Liver (tissue), 9 donors: ENCODE results near the gene TMEM183A. TPM values are rescaled to one million over a fixed set of nuclear protein-coding genes. Genes with fewer than 3 reads are reported as not detected.

Source experiments
- DNase-seq: peaks from one replicate; pipeline ENCODE4 v3.0.0-alpha.2; 2017; ENCODE audit warnings: low spot score
- H3K27ac ChIP-seq, 2 donors: one replicate each; pipeline ENCODE4 v1.7.0; 2013; ENCODE audit warnings: inconsistent platforms in 2 of 2, low read length in 2 of 2, control low read depth in 1 of 2, low read depth in 1 of 2, mild to moderate bottlenecking in 1 of 2
- H3K27me3 ChIP-seq, 4 donors: one replicate each; pipeline versions ENCODE4 v1.6.1 to v1.7.0; 2013; ENCODE audit warnings: low read length in 3 of 4, inconsistent platforms in 1 of 4, mild to moderate bottlenecking in 1 of 4, moderate library complexity in 1 of 4; ENCODE audit not compliant: control insufficient read depth in 4 of 4, insufficient read depth in 4 of 4
- H3K36me3 ChIP-seq, 4 donors: one replicate each; pipeline versions ENCODE4 v1.6.1 to v1.7.0; 2013; ENCODE audit warnings: low read length in 3 of 4, mild to moderate bottlenecking in 3 of 4, low read depth in 1 of 4, moderate library complexity in 1 of 4; ENCODE audit not compliant: control insufficient read depth in 4 of 4, insufficient read depth in 3 of 4
- H3K4me1 ChIP-seq, 4 donors: one replicate each; pipeline versions ENCODE4 v1.6.1 to v1.7.0; 2013; ENCODE audit warnings: low read length in 3 of 4, mild to moderate bottlenecking in 3 of 4, moderate library complexity in 1 of 4; ENCODE audit not compliant: control insufficient read depth in 4 of 4, insufficient read depth in 4 of 4
- H3K4me3 ChIP-seq, 3 donors: one replicate each; pipeline versions ENCODE4 v1.6.1 to v1.7.0; 2013; ENCODE audit warnings: low read length in 3 of 3, control low read depth in 1 of 3, low read depth in 1 of 3, mild to moderate bottlenecking in 1 of 3
- H3K9ac ChIP-seq, 2 donors: one replicate each; pipeline ENCODE4 v1.7.0; 2013; ENCODE audit warnings: low read length in 2 of 2, mild to moderate bottlenecking in 2 of 2, moderate library complexity in 2 of 2, control low read depth in 1 of 2, low read depth in 1 of 2
- H3K9me3 ChIP-seq, 4 donors: one replicate each; pipeline versions ENCODE4 v1.6.1 to v1.7.0; 2013; ENCODE audit warnings: low read length in 3 of 4; ENCODE audit not compliant: control insufficient read depth in 4 of 4
- EGR1 ChIP-seq, 2 donors: IDR thresholded peaks; 2 replicates each; pipeline ENCODE4 v1.6.1; 2016 to 2018; ENCODE audit warnings: antibody characterized with exemption in 2 of 2, low read depth in 2 of 2
- FOXA1 ChIP-seq: IDR thresholded peaks from 2 replicates; pipeline ENCODE4 v1.6.1; 2016; ENCODE audit warnings: antibody characterized with exemption
- FOXA2 ChIP-seq: IDR thresholded peaks from 2 replicates; pipeline ENCODE4 v1.6.1; 2016; ENCODE audit warnings: antibody characterized with exemption
- GABPA ChIP-seq, 2 donors: IDR thresholded peaks in 1 of 2; conservative IDR thresholded peaks in 1 of 2; 2 replicates each; pipeline ENCODE4 v1.6.1; 2016; ENCODE audit warnings: antibody characterized with exemption in 2 of 2, mild to moderate bottlenecking in 1 of 2, moderate library complexity in 1 of 2
- HNF4A ChIP-seq, 2 donors: conservative IDR thresholded peaks; 2 replicates each; pipeline ENCODE4 v1.6.1; 2016; ENCODE audit warnings: antibody characterized with exemption in 2 of 2, mild to moderate bottlenecking in 2 of 2
- HNF4G ChIP-seq: IDR thresholded peaks from 2 replicates; pipeline ENCODE4 v1.6.1; 2016; ENCODE audit warnings: antibody characterized with exemption
- JUND ChIP-seq, 2 donors: IDR thresholded peaks; 2 replicates each; pipeline ENCODE4 v1.6.1; 2016; ENCODE audit warnings: antibody characterized with exemption in 2 of 2
- MAX ChIP-seq: IDR thresholded peaks from 2 replicates; pipeline ENCODE4 v1.6.1; 2016; ENCODE audit warnings: antibody characterized with exemption
- NR2F2 ChIP-seq: IDR thresholded peaks from 2 replicates; pipeline ENCODE4 v1.6.1; 2016; ENCODE audit warnings: antibody characterized with exemption
- RAD21 ChIP-seq, 2 donors: IDR thresholded peaks; 2 replicates each; pipeline ENCODE4 v1.6.1; 2016; ENCODE audit warnings: antibody characterized with exemption in 2 of 2, mild to moderate bottlenecking in 2 of 2
- REST ChIP-seq: IDR thresholded peaks from 2 replicates; pipeline ENCODE4 v1.6.1; 2016; ENCODE audit warnings: antibody characterized with exemption, mild to moderate bottlenecking
- RXRA ChIP-seq, 2 donors: IDR thresholded peaks; 2 replicates each; pipeline ENCODE4 v1.6.1; 2017 to 2018; ENCODE audit warnings: antibody characterized with exemption in 2 of 2, mild to moderate bottlenecking in 1 of 2
- SP1 ChIP-seq: IDR thresholded peaks from 2 replicates; pipeline ENCODE4 v1.6.1; 2018; ENCODE audit warnings: antibody characterized with exemption, mild to moderate bottlenecking
- TAF1 ChIP-seq: conservative IDR thresholded peaks from 2 replicates; pipeline ENCODE4 v1.6.1; 2016; ENCODE audit warnings: antibody characterized with exemption, mild to moderate bottlenecking
- YY1 ChIP-seq: IDR thresholded peaks from 2 replicates; pipeline ENCODE4 v1.6.1; 2016; ENCODE audit warnings: antibody characterized with exemption, mild to moderate bottlenecking
- WGBS: extraction: QIAGEN DNeasy Blood & Tissue Kit; methylation state at CpG from one replicate; pipeline ENCODE4 v1.1.7; 2013; 5-methylcytosine and 5-hydroxymethylcytosine counted together
- polyA plus RNA-seq, 2 donors: library from polyadenylated mRNA; stranded (reverse) in 1 of 2; unstranded in 1 of 2; fragments of 200-250 nt in 1 of 2; fragments of >200 nt in 1 of 2; fragmentation: Nextera tagmentation in 1 of 2; extraction: Ambion mirVana in 1 of 2; gene quantifications; one replicate each; pipeline versions ENCODE4 v1.2.1 to v1.2.3, GENCODE V29; 2013 to 2015
- total RNA-seq, 2 donors: library from RNA; depleted of rRNA; stranded (reverse); fragments of >200 nt; gene quantifications; one replicate each; pipeline ENCODE4 v1.2.3, GENCODE V29; 2014
- TF ChIP-seq, protein P1 (sequence below): fragments of 150-350 bp; IDR thresholded peaks from 2 replicates; pipeline ENCODE4 v1.5.1; 2017; ENCODE audit warnings: improper control_type of control experiment, low read depth, low read length; ENCODE audit not compliant: missing input control
- TF ChIP-seq, protein P2 (sequence below): IDR thresholded peaks from 2 replicates; pipeline ENCODE4 v1.6.1; 2016; ENCODE audit warnings: antibody characterized with exemption
- donor health status: healthy.
- donor health status: healthy.
- donor health status: healthy.
- donor health status: healthy.
- donor health status: healthy.

TMEM183A gene
- total and polyA plus RNA-seq, 4 donors, result 21.0 to 48.9 (median 35.5) TPM

- Histone ChIP-seq H3K9me3 (no peaks in the 10 kb centered on the region), H3K4me1 (no peaks in the 10 kb centered on the region), H3K9ac (no peak overlapping the region), H3K4me3 (no peak overlapping the region), H3K27ac (no peak overlapping the region), H3K36me3 (no peaks in the 10 kb centered on the region), H3K27me3 (no peaks in the 10 kb centered on the region)
- DNase-seq, result no peak
- WGBS, result 77% methylated on average over 8 of the region's 8 CpGs
- TF ChIP-seq GABPA (IDR thresholded peaks at IDR 0.05 in 1 of 2, conservative IDR thresholded peaks at IDR 0.05 in 1 of 2) (no peak), NR2F2 (no peak), SP1 (no peak), JUND (IDR thresholded peaks at IDR 0.05) (no peak), YY1 (no peak), FOXA1 (no peak), TAF1 (no peak), REST (no peak), RXRA (IDR thresholded peaks at IDR 0.05) (no peak), RAD21 (IDR thresholded peaks at IDR 0.05) (no peak), FOXA2 (no peak), EGR1 (IDR thresholded peaks at IDR 0.05; ENCODE audit: low read depth in 2 of 2) (no peak), HNF4A (conservative IDR thresholded peaks at IDR 0.05) (no peak)
- TF ChIP-seq, protein P1, sequence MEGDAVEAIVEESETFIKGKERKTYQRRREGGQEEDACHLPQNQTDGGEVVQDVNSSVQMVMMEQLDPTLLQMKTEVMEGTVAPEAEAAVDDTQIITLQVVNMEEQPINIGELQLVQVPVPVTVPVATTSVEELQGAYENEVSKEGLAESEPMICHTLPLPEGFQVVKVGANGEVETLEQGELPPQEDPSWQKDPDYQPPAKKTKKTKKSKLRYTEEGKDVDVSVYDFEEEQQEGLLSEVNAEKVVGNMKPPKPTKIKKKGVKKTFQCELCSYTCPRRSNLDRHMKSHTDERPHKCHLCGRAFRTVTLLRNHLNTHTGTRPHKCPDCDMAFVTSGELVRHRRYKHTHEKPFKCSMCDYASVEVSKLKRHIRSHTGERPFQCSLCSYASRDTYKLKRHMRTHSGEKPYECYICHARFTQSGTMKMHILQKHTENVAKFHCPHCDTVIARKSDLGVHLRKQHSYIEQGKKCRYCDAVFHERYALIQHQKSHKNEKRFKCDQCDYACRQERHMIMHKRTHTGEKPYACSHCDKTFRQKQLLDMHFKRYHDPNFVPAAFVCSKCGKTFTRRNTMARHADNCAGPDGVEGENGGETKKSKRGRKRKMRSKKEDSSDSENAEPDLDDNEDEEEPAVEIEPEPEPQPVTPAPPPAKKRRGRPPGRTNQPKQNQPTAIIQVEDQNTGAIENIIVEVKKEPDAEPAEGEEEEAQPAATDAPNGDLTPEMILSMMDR, result no peak
- TF ChIP-seq, protein P2, sequence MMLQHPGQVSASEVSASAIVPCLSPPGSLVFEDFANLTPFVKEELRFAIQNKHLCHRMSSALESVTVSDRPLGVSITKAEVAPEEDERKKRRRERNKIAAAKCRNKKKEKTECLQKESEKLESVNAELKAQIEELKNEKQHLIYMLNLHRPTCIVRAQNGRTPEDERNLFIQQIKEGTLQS, result no peak
These were observed 56.1 kb downstream of the TMEM183A start for GRCh38 chr1:203063287-203063686.

DNA sequence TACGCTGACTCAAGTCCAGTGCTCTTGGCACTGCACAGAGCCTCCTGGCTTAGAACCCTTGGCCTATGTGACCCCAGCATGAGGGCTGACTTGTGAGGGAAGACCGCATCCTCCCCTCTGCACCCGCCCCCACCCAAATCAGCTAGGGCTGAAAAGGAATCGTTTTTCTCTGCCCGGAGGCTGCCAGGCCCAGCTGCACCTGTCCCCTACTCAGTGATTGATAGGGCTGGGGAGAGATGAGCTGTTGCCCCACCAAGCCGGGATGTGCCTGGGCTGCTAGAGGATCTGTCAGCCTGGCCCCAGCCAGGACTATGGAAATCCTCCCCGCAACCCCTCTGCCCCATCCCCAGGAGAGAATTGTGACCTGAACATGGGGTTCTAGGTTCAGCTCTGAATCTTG is 58.0 kb downstream of the TMEM183A start:
- no peak for DNase-seq
- Histone ChIP-seq H3K4me3 (no peak overlapping the region), H3K27me3 (no peaks in the 10 kb centered on the region), H3K4me1 (no peaks in the 10 kb centered on the region), H3K27ac (no peak overlapping the region), H3K9ac (no peak overlapping the region), H3K9me3 (no peaks in the 10 kb centered on the region), H3K36me3 (no peaks in the 10 kb centered on the region)
- WGBS, result 83% methylated on average over 7 of the region's 7 CpGs
- TF ChIP-seq FOXA2 (no peak), HNF4A (conservative IDR thresholded peaks at IDR 0.05) (no peak), REST (no peak), EGR1 (IDR thresholded peaks at IDR 0.05; ENCODE audit: low read depth in 2 of 2) (no peak), HNF4G (no peak), TAF1 (no peak), RXRA (IDR thresholded peaks at IDR 0.05) (no peak), SP1 (no peak), MAX (no peak), FOXA1 (no peak), NR2F2 (no peak), JUND (IDR thresholded peaks at IDR 0.05) (no peak), RAD21 (IDR thresholded peaks at IDR 0.05) (no peak)
- TF ChIP-seq, protein P1, result no peak
- TF ChIP-seq, protein P2, result no peak
